Nucleus accumbens (tissue), 56 donors: Measurements from ENCODE around the gene FTCD.

Source experiments
- DNase-seq, 56 donors: peaks; one replicate each; lab custom pipeline; 2025; lab: John Stamatoyannopoulos, UW

Gene FTCD

DNA sequence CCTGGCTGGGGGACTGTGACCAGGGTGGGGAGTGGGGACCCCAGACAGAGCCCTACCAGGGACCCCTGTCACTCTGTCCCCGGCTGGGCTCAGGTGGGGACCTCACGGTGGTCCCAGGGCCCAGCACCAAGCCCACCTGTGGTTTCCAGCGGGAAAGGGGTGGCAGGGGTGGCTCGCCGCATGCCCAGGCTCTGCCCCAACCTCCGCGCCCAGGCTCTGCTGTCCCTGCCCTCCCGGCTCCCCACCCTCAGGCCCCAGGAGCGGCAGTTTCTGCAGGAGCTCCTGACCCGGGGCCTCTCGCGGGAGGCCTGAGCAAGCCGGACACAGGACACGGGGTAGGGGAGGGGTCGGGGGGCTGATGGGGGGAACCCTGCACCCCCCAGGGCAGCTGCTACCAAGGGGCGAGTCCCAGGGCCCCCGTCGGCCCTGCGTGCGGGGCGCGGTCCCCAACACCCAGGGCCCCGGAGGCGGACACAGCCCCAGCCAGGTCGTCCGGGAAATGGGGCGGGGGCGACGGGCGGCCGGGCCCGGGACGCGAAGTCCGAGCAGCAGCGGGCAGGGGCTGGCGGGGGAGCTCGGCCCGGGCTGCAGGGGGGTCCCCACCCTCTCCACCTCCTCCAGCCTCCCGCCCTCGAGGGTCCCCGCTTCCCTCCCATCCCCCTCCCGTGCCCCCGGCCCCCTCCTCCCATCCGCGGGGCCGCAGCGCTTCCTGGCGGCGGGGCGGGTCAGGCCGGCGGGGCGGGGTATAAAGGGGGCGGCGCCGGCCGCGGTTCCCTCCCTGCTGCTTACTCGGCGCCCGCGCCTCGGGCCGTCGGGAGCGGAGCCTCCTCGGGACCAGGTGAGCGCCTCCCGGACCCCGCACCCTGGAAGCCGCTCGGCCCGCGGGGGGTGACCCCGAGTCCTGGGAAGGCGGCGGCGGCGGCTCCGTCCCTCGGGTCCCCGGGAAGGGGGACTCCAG is 57.8 kb downstream of the FTCD start, which contains the start of gene COL6A2:
COL6A2 (plus strand) TSS at position 777 of the 958 bp plus-strand sequence.
- DNase-seq = peak in 1 of 56 donors; percentile 22

- no peak for DNase-seq
Measured at GRCh38 chr21:46096596-46097335, 58.6 kb downstream of the FTCD start.

DNA sequence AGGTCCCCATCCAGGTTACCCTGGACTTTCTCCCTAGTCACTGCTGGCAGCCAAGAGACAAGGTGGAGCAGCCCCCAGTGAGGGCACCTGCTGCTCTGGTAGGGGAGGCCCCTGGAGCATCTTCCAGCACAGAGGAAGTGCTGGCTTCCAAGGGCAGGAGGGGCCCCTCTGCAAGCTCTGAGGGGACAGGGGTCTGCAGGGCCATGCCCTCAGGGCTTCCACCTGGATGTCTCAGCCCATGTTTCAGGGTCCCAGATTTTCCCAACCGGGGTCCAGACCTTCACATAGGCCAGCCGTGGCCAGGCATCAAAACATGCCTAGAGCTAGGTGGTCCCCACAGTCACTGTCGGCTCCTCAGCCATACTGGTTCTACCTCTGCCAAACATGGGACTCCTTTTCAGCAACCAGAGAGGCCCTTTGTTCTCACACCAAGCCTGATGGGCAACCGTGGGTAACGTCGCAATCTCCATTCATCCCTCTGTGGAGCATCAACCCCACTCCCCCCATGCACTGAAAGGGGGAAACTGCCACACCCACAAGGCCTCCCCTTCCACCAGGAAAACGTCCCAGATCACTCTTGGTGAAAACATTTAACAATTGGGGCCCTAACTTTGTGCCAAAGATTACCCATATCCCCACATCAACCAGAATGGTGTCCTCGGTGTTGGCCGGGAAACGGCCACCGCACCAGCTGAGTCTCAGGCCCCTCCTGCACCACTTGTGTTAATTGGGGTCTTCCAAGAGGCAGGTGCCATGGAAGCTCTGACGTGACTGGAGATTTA is 59.4 kb downstream of the FTCD start:
- no peak for DNase-seq

- no peak for DNase-seq
Measured at GRCh38 chr21:46095083-46095719, 60.2 kb downstream of the FTCD start.

DNA sequence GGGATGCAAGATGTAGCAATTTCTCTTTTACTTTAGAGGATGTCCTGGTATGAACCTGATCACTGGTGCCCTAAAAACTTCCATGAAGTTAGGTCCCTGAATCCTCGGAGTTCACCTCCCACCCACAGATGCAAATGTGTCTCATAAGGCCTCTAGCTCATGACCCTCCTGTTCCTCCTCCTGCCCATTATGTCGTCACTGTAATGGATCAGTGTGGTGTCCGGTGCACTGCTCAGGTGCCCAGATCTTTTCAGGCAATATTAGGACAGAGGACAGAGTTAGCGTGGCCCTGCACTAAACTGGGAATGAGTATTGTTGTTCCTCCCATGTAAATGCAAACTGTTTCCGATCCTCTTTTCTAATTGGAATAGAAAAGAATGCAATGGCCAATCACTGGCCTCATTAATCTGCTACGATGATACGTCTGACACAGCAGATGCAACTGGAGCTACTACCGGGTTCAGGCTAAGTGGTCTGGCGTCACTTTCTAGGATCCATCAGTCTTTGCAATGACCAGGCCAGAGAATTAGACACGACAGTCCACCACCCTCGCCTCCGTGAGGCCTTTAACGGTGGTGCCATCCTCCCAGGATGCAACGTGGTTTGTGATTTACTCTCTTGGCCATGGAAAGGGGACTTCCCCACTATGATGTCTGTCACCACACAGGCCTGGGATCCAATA is 60.8 kb downstream of the FTCD start:
- no peak for DNase-seq

DNA sequence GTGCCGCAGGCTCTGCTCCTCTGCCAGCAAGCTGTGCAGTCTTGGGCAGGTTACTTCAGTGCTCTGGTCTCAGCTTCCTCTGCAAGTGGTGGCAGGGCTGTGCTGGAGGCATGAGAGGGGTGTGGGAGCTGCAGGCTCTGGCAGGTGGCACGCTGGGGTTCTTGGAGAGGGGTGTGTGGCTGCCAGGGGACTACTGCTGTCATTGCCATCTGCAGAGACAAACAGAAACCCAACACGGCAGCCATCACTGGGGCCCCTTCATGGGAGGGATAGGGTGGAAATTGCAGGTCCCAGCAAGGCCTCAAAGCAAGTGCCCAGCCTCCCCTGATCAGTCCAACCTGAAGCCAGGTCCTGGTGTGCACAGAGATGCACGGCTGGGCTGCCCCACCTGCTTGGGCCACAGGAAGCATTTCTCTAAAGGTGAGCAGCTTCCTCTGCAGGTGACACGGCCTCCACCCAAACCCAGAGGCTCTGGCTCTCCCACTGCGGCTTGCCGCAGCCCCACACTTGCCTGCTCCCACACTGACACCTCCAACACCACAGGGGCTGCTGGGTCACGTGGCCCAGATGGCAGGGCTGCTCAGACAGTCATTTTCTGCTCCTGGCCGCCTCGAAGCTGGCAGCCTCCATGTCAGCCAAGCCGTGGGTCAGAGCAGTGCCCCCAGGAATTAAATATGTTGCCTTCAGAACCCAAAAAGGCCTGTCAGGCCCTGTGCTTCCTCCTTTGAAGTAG is 61.5 kb downstream of the FTCD start:
- no peak for DNase-seq

DNA sequence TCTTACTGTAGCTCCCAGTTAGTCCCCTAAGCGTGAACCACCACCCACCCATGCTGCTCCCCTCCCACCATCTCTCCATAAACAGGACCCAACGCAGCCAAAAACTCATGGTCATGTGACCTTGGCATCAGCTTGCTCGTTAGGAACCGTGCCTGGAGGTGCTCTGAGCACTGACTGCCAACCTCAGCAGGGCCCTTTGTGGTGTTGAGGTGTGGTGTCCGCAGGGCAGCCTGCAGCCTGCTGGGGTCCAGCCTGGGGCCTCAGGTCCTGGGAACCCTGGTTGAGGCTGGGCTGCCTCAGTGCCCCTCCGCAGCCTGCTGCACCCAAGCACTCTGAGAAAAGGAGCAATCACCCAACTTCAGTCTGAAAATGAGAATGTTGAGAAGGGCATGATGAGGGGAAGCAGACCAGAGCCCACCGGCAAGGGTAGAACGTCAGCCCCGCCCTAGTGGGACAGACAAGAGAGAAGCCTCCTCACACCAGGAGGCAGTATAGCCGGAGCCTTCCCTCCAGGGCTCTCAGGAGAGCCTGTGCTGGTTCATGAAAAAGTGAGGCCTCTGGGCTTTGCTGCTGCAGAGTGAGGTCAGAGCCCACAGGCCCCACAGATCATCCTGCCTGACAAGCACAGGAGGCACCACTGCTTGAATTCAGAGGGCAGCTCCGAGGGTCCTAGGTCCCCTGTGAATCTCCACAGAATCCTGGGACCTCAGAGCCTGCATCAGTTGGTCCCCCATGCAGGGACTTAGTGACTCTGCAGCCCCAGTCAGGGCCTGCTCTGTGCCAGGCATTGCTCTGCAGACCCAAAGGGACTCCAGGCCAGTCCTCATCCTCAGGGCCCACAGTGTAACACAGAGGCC is 62.3 kb downstream of the FTCD start:
- no peak for DNase-seq

- no peak for DNase-seq
Measured at GRCh38 chr21:46092026-46092764, 63.2 kb downstream of the FTCD start.

- no peak for DNase-seq
Measured at GRCh38 chr21:46091631-46092025, 63.8 kb downstream of the FTCD start.

- DNase-seq = no peak
Measured at GRCh38 chr21:46091118-46091517, 64.3 kb downstream of the FTCD start.

GRCh38 chr21:46089285-46089684 is 66.1 kb downstream of the FTCD start:
- no peak for DNase-seq

GRCh38 chr21:46088189-46088588 is 67.2 kb downstream of the FTCD start:
- no peak for DNase-seq

DNA sequence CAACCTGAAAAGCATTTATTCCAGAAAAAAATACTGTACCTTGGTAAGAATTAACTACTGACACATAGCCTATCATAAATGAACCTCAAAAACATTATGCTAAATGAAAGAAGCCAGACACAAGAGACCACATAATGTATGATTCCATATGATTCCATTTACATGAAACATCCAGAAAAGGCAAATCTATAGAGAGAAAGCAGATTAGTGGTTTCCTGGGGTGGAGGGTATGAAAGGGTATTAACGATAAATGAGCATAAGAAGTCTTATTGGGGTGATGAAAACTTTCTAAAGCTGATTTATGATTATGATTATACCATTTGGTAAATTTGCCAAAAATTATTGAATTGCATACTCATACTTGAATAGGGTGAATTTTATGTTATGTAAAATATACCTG is 67.7 kb downstream of the FTCD start:
- DNase-seq = no peak
